NCI-H510A treated with DMSO at 0.1 percent for 48 hours (cell line): ENCODE measurements around the gene NAV1.

Experiments
- DNase-seq: peaks from one replicate; lab custom pipeline; 2025; lab: John Stamatoyannopoulos, UW

Gene NAV1

DNA sequence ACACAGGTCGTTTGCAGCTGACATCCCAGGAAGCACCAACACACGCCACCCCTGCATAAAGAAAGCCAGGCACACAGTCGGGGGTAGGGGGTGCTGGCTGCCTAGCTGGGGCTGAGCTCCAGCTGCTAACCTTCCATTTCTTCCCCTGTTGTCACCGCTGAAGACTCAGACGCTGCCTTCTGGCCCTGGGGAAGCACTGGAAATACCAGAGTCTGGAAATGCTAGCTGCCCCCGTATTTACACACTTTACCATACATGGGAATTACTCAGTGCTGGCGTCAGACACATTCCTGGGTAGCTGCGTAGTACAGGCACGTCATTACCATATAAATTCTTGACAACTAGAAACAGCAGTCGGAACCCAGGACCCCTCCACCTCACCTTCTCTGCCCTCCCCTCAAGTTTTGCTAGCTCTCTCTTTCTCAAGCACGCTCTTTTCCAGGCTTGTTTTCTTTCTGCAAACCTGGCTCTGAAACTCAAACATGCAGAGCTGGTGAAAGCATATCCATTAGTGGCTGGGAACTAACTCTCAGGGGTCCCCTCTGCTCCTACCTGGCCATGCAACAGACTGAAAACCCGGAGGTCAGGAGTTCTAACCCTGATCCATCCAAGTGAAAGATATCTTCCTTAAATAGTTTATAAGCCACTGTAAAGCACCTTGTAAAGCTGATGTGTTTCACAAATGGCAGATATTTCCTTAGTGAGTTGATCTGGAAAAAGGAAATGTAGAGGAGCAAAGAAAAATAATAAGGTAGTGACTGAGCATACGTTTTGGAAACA, 35.3 kb upstream of the NAV1 start:
- DNase-seq: peak; percentile 73

DNA sequence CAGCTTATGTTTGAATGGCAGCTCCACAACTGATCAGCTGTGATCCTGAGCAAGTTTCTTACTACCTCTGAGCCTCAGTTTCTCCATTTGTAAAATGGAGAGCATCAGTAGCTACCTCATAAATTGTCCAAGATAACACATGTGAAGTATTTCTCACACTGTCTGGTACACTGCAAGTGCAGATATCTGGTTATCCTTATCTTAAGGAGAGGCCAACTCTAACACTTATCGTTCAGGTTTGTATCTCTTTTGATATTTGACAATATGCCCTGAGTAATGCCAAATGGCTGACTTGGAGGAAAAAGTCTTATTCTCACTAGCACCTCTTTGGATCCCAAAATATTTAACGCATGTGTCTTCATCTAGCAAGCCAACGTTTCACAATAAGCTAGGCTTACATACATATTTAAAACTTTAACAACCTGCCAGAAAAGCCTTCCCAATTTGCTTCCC, 34.7 kb upstream of the NAV1 start:
- DNase-seq: no peak

DNA sequence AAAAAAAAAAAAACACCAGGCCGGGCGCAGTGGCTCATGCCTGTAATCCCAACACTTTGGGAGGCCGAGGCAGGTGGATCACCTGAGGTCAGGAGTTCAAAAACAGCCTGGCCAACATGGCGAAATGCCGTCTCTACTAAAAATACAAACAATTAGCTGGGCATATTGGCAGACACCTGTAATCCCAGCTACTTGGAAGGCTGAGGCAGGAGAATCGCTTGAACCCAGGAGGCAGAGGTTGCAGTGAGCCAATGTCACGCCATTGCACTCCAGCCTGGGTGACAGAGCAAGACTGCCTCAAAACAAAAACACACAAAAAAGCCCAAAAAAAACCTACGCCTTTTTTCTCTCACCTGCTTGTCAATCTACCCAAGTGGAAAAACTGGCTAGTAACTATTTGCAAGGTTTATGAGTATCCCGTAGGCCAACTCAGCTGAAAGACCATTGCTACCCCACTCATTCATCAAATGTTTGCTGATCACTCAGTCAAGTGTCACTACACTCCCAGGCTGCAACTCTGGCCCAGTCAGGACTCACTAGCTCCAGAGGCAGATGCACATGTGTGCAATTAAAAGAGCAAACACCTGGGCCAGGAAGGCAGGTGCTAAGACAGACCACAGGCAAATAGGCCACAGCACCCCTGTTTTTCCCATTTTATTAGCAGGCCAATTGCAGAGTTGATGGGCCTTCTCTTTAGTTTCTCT, 34.0 kb upstream of the NAV1 start:
- peak; percentile 93 for DNase-seq

DNA sequence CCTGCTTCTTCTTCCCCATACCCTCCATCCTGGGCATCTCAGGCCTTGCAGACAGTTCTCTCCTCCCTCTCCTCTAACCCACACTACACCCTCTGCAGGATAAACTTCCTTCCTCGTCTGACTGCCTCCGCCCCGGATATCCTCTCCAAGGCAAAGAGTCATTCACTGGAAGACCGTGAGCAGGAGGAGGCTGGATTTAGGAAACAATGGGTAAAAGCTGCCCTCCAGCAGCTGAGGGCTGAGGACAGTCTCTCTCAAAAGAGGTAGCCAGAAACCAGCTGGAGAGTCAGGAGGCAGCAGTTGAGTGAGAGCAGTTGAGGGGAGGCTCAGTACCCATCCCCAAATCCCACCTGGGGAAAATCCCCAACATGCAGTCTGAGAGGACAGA, 33.4 kb upstream of the NAV1 start:
- no peak for DNase-seq

DNA sequence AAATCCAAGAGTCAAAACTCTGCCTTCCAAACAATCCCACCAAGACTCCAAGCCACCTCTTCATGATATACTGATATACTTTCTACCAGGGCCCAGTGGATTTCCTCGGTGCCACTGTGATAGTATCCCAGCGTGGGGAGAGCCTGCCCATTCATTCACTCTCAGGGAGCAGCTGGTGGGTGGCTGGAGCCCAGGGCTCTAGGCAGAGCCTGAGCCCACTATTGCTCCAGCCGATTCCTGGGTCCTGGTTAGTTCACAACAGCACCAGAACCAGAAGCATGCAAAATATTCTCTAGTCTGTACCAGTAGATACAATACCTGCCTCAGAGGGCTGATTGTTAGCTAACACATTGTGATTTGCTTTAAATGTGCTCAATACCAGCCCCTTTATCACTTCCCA, 32.8 kb upstream of the NAV1 start:
- no peak for DNase-seq

DNA sequence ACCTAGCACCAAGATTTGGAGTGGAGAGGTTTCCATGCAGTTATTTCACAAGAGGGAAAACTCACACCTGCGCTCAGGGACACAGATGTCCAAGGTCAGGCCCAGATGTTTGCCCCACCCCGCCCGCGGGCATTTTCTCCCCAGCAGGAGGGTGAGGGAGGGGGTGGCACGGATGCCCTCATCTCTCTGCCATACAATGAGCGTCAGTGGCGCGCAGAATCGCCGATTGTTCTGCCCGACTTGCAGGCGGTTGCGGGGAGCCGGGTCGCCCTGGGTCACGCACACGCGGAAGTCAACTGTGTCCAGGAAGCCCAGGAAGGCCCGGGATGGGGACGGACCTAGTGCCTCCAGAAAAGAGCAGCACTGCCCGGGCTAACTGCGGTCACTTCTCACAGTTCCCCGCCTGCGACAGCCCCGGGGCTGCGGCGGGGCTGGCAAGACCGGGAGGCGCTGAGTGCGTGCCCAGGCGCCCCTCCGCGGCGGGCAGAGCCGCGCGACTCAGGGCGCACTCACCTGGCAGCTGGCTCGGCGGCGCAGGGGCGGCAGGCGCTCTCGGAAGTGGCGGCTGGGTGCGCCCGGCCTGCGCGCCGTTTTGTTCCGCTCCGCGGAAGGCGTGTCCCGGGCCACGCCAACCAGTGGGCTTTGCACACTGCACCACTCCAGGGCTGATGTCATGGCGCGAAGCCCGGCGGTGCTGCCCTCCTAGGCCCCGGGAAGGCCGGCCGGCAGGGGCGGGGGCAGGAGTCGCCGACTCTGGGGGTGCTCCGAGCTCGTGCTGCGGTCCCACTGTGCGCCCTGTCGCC, 32.2 kb upstream of the NAV1 start, which contains the start of gene CSRP1:
Gene CSRP1 (minus strand): TSS at position 567 of the 803 bp plus-strand sequence. CDS start 10,820 bp downstream, outside the sequence.
- DNase-seq: peak; percentile 84

DNA sequence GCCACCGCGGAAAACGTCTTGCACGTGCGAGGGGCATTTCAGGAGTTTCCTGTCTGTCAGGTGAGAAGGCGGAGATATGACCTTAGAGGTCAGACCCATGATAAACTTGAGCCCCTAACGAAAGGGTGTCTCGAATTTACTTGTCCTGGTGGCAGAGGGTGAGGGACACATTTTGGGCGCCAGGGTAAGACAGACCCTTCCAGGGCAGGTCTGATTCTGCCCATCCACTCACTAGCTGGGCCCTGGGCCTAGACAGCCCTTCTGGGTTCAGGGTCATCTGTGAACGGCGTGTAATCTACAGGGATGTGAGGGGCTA, 31.6 kb upstream of the NAV1 start:
- DNase-seq: no peak

DNA sequence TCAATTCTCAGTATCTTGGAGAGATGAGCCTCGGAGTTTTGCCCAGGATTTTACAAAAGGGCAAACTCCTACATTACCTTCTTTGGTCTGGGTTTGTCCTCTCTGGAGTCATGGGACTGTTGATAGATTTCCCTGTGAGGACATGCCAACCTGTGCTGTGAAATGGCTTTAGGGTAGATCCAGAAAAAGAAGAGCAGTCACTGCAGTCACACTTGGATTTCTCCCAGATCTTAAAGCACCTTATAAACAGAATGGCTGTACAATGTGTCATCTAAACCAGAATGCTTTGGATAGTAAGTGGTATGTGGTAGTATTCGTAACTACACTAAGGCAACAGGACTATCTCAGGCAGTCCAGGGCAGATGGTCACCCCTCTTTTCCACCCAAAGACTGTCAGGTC, 30.1 kb upstream of the NAV1 start:
- no peak for DNase-seq

DNA sequence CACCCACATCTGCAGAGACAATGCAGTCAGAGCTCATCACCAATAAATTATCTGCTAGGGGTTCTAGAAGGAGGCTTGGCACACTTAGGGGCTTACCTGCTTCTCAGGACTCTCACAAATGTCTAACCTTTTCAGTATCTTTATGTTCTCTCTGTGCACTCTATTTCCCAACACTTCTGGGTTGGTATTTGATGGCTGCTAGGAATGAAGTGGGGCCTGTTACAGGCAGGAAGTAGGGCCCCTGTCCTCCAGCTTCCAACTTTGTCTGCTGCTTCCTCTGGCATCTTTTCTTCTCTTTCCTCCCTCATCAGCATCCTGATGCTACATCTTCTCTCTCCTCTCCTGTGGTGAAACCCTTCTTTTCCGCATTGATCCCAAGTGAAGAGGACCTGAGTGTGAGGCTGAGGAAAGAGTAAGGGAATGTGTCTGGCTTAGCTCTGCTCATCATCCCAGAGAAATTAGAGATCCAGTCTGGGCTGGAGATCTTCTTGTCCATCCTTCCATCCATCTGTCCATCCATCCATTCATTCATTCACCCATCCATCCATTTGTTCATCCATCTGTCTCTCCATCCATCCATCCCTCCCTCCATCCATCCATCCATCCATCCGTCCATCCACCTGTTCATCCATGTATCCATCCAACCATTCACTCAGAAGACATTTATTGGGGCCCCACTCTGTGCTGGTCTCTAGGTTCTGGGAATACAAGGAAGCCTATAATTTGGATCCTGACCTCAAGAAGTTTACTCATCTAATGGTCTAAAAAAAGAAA, 29.1 kb upstream of the NAV1 start:
- no peak for DNase-seq

DNA sequence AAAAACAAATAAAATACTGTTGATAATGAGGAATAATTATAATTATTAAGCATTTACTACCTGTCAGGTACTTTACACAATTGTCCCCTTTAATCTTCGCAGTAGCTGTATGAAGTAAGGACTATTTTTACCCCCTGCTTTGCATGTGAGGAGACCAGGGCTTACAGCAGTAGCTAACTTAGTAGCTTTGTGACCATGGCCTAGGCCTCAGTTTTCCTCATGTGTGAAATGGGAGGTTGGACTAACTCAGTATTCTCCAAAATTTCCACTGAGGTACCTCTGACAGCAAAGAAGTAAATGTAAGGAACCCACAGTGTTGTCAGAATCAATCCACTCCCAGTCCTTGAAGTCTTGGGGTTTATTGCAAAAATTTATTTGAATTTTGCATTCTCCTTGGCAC, 28.2 kb upstream of the NAV1 start:
- no peak for DNase-seq

DNA sequence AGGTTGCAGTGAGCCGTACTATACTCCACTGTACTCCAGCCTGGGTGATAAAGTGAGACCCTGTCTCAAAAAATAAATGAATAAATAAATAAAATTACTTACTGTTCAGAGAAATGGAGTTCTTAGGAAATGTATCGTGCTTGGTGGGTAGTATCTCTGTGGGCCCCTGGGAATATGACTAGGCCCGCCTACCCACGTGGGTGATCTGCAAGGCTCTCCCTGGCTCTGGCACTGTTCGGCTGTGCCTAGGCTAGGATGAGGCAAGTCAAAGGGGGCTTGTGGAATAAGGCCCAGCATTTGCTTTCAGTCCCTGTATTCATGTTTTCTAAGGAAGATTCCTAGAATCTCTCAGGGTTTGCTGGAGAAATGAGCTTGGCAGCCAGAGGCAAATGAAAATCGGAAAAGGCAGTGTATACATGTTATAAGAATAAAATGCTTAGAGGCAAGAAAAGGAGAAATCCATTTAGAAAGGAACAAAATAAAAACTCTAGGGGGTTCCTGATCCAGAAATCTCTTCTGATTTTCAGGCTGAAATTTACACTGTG, 27.5 kb upstream of the NAV1 start:
- no peak for DNase-seq

DNA sequence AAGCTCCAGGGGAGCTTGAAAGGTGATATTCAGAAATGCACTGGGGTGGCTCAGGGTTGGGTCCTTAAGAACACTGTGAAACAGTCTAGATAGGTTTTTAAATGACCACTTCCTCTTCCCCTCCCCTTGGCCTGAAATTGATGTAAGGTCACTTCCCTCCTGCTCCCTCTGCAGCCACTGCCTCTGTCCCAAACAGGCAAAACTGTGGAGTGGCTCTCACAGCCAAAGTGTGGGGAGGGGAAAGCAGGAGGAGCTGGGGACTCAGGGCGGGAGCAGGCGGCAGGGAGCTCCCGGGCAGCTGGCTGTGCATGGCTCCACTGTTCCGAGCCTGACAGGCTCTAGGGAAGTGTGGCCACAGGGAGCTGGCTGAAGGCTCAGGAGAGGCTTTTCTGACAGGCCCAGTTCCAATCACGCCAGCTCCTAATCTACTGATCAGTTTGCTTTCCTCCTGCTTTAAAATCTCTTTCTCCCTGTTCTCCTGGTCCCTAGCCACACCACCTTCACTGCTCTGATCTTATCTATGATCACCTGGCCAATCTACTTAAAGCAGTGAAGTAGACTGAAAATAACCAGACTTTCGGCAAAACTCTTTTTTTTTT, 26.9 kb upstream of the NAV1 start:
- DNase-seq: peak; percentile 70

DNA sequence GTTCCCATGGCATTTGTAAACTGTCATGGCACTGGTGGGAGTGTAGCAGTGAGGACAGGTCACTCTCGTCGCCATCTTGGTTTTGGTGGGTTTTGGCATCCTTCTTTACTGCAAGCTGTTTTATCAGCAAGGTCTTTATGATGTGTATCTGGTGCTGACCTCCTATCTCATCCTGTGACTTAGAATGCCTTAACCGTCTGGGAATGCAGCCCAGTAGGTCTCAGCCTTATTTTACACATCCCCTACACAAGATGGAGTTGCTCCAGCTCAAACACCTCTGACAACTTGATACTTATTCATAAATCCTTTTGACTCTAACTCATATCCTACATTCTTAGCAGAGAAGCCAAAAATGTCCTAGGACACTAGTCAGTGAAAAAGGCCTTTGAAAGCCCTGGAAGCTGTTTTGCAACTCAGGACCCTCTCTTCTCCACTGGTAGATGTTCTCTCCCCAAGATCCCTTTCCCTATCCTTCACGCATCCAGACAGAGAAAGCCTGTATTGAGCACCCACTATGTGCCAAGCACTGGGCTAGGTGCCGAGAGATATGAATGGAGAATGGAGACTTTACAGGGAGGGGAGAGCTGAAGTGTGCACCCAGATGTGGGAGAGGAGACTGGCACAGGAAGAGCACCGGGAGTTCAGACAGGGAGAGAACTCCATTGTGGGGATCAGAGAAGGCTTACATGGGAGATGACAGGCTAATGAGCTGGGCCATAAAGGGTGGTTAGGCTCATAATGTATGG, 25.3 kb upstream of the NAV1 start:
- DNase-seq: no peak

DNA sequence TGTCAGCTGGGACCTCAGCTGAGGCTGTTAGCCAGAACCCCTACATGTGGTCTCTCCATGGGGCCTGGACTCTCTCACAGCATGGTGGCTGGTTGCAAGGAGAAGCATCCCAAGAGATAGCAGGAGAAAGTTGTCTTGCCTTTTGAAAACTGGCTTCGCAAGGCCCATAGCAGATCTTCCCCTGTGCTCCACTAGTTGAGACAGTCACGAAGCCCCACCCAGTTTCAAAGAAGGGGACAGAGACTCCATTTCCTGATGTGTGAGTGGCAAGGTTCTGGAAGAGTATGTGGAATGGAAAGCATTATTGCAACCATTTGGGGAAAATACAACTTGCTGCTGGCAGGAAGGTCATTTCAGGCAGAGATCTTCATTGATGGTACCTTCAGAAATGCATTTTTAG, 24.5 kb upstream of the NAV1 start:
- no peak for DNase-seq

DNA sequence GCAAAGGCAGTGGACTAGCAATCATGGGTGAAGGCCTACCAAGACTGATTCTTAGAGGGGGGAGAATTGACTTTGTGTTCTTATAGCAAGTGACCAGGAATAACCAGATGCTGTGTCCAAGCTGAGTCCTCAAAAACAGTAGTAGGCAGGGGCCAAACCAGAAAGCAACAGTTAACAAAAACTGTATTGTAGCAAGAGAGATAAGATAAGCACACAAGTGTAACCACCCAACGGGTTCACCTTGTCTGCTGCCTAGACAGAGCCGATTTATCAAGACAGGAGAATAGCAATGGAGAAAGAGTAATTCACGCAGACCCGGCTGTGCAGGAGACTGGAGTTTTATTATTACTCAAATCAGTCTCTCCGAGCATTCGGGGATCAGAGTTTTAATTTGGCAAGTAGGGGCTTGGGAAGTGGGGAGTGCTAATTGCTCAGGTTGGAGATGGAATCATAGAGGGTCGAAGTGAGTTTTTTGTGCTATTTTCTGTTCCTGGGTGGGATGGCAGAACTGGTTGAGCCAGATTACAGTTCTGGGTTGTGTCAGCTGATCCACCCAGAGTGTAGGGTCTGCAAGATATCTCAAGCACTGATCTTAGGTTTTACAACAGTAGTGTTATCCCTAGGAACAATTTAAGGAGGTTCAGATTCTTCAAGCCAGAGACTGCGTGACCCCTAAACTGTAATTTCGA, 23.7 kb upstream of the NAV1 start:
- no peak for DNase-seq

DNA sequence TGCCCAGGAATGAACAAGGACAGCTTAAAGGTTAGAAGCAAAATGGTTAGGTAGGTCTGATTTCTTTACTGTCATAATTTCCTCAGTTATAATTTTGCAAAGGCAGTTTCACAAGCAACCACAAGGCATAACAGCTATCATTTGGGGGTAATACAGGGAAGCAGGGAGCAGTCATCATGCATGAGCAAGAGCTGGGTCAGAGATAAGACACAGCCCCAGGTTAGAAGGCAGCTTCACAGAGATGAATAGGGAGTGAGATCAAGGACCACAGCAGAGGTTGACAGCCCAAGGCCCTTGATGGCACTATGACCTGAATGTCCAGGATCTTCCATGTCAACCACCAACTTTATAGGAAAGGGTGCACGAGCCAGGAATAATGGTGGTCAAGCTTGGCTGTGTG, 23.0 kb upstream of the NAV1 start:
- DNase-seq: no peak

DNA sequence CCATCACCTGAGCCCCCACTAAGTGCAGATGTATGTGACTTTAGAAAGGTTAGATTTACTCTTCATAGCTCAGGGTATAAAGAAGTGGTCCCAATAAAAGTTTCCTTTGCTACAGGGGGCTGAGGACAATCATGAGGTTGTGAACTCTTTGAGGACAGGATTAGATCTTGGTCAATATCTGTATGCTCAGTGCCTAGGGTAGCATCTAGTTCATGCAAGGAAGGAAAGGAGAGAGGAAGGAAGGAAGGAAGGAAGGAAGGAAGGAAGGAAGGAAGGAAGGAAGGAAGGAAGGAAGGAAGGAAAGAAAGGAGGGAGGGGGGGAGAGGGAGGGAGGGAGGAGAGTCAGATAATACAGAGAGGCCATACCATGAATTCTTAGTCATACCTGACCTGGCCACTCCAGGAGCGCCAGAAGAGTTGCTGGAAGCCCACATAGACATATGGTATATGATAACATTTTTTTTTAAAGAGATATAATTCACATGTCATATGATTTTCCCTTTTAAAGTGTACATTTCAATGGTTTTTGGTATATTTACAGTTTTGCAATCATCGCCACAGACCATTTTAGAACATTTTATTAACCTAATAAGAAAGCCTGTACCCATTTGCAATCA, 22.3 kb upstream of the NAV1 start:
- no peak for DNase-seq

DNA sequence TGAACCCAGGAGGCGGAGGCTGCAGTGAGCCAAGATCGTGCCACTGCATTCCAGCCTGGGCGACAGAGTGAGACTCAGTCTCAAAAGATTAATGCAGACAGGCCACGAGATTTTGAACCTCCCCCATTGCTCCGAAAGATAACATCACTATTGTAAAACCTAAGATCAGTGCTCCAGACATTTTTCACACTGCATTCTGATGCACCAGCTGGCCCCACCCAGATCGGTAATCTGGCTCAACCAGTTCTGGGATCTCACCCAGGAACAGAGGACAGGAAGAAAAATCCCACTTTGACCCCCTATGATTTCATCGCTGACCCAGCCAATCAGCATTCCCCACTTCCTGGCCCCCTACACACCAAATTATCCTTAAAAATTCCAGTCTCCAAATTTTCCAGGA, 21.3 kb upstream of the NAV1 start:
- no peak for DNase-seq

DNA sequence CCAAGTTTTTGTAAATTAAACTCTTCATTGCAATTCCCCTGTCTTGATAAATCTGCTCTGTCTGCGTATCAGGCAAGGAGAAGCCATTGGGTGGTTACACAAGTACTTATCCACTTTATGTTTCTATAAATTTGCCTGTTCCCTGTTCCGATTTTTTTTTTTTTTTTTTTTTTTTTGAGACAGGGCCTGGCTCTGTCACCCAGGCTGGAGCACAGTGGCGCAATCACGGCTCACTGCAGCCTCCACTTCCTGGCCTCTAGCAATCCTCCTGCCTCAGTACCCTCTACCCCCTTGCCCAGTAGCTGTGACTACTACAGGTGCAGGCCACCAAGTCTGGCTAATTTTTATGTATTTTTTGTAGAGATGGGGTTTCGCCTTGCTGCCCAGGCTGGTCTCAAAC, 20.9 kb upstream of the NAV1 start:
- DNase-seq: no peak
